Measurements from ENCODE around the gene GMPR2.
A peak's percentile ranks its signal among the peaks of the same experiment; 100 is the strongest.

The GMPR2 gene

GRCh38 chr14:24224618-24225071, 8.1 kb upstream of the GMPR2 start:
- DNase-seq: peak; percentile 78
- H3K4me3 ChIP-seq (ENCODE audit: low read depth, low read length): no peak overlapping the region
- peak overlapping the region; percentile 69 for H3K27ac ChIP-seq
- TF ChIP-seq, protein P1, sequence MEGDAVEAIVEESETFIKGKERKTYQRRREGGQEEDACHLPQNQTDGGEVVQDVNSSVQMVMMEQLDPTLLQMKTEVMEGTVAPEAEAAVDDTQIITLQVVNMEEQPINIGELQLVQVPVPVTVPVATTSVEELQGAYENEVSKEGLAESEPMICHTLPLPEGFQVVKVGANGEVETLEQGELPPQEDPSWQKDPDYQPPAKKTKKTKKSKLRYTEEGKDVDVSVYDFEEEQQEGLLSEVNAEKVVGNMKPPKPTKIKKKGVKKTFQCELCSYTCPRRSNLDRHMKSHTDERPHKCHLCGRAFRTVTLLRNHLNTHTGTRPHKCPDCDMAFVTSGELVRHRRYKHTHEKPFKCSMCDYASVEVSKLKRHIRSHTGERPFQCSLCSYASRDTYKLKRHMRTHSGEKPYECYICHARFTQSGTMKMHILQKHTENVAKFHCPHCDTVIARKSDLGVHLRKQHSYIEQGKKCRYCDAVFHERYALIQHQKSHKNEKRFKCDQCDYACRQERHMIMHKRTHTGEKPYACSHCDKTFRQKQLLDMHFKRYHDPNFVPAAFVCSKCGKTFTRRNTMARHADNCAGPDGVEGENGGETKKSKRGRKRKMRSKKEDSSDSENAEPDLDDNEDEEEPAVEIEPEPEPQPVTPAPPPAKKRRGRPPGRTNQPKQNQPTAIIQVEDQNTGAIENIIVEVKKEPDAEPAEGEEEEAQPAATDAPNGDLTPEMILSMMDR (IDR thresholded peaks at IDR 0.05; ENCODE audit: low read depth, low read length, missing control alignments): no peak
- H3K36me3 ChIP-seq (replicated peaks): peaks cover 3% of the 10 kb centered on the region
- H3K27me3 ChIP-seq (replicated peaks): no peaks in the 10 kb centered on the region
- in situ Hi-C loops (cut with HindIII; ENCODE audit: low pct_ligation_motif_present, low sequenced_read_pairs): no loop called here

GRCh38 chr14:24226473-24226872, 6.3 kb upstream of the GMPR2 start:
- no peaks in the 10 kb centered on the region for H3K27me3 ChIP-seq (replicated peaks)
- no peak overlapping the region for H3K4me3 ChIP-seq (ENCODE audit: low read depth, low read length)
- in situ Hi-C loops (cut with HindIII; ENCODE audit: low pct_ligation_motif_present, low sequenced_read_pairs): no loop called here
- TF ChIP-seq, protein P1 (IDR thresholded peaks at IDR 0.05; ENCODE audit: low read depth, low read length, missing control alignments): no peak
- no peak overlapping the region for H3K27ac ChIP-seq
- DNase-seq: no peak
- peaks cover 3% of the 10 kb centered on the region for H3K36me3 ChIP-seq (replicated peaks)

GRCh38 chr14:24228902-24229301, 3.8 kb upstream of the GMPR2 start:
- Histone ChIP-seq H3K36me3 (replicated peaks) (peaks cover 3% of the 10 kb centered on the region), H3K27ac (no peak overlapping the region), H3K4me3 (ENCODE audit: low read depth, low read length) (no peak overlapping the region), H3K27me3 (replicated peaks) (no peaks in the 10 kb centered on the region)
- TF ChIP-seq, protein P1 (IDR thresholded peaks at IDR 0.05; ENCODE audit: low read depth, low read length, missing control alignments): no peak
- DNase-seq: no peak
- in situ Hi-C loops (cut with HindIII; ENCODE audit: low pct_ligation_motif_present, low sequenced_read_pairs): no loop called here

DNA sequence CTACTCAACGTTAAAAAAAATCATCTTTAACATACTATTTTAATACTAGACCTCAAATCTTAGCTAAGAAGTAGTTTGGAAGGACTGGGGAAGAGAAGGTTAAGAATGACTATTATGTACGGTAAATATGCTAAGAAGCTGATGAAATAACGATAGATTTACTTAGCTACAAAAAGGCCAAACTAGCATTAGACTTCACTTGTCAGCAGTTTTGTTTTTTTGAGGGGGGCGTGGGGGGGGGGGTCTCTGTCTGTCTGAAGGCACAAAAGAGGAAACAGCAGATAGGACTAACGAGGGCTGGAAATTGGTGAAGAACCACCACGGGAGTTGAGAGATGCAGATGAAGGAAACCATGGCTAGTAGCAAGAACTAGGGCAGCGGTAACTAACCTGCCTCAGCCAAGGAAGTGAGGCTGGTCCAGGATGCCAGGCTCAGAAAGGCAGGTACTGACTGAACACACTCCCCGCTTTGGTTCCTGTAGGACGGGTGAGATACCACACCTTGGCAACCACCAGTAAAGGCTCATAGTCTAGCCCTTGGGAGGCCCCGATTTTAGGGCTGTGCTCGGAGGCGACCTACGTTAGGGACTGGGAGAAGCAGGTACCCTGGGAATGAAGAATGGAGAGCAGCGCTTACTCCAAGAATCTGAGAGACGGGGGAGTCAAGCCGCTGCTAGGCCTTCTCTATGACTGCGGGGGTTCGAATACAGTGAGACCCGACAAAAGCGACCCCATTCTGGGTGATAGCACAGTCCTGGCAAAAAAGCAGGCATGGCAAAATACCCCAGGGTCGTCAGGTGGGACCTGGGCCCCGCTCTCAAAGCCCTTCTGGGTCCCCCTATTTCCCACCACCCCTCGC, 1.2 kb upstream of the GMPR2 start:
- peaks cover 14% of the 10 kb centered on the region for H3K36me3 ChIP-seq (replicated peaks)
- H3K27ac ChIP-seq: peak overlapping the region; percentile 85
- TF ChIP-seq, protein P1 (IDR thresholded peaks at IDR 0.05; ENCODE audit: low read depth, low read length, missing control alignments): no peak
- peak overlapping the region; percentile 93 for H3K4me3 ChIP-seq (ENCODE audit: low read depth, low read length)
- no peak for DNase-seq
- in situ Hi-C loops (cut with HindIII; ENCODE audit: low pct_ligation_motif_present, low sequenced_read_pairs): no loop called here
- no peaks in the 10 kb centered on the region for H3K27me3 ChIP-seq (replicated peaks)

GRCh38 chr14:24232121-24232644, 546 bp upstream of the GMPR2 start, which contains the start of gene NEDD8:
TSS of gene NEDD8 (minus strand) at chr14:24232367. CDS start at chr14:24232267, 100 bp downstream.
- Histone ChIP-seq H3K27me3 (replicated peaks) (no peaks in the 10 kb centered on the region), H3K36me3 (replicated peaks) (peaks cover 20% of the 10 kb centered on the region), H3K4me3 (ENCODE audit: low read depth, low read length) (peak within 1 kb of the TSS; percentile 93), H3K27ac (peak within 1 kb of the TSS; percentile 85)
- in situ Hi-C loops (cut with HindIII; ENCODE audit: low pct_ligation_motif_present, low sequenced_read_pairs): no loop called here
- DNase-seq: peak; percentile 98
- TF ChIP-seq, protein P1 (IDR thresholded peaks at IDR 0.05; ENCODE audit: low read depth, low read length, missing control alignments): no peak
